Tibial nerve (tissue), 3 donors: ENCODE measurements around the gene KLF18.

Source experiments
- CTCF ChIP-seq, 5 experiments: fragments of 200-600 bp in 3 of 5; fragments of 450-650 bp in 2 of 5; sonication (generic) in 3 of 5; IDR thresholded peaks; one replicate each; pipeline ENCODE4 v1.5.1; 2016 to 2019; ENCODE audit warnings: antibody characterized with exemption in 5 of 5, mild to moderate bottlenecking in 3 of 5, moderate library complexity in 2 of 5
- POLR2A ChIP-seq, 2 donors: fragments of 450-650 bp; IDR thresholded peaks; one replicate each; pipeline ENCODE4 v1.6.1; 2017; ENCODE audit warnings: antibody characterized with exemption in 2 of 2, mild to moderate bottlenecking in 2 of 2, moderate library complexity in 2 of 2

GRCh38 chr1:44103270-44104131, 37.9 kb downstream of the KLF18 start:
- TF ChIP-seq CTCF (IDR thresholded peaks at IDR 0.05): no peak
- no peak for TF ChIP-seq POLR2A (IDR thresholded peaks at IDR 0.05)
